ENCODE results near the gene NGFR.

DNA sequence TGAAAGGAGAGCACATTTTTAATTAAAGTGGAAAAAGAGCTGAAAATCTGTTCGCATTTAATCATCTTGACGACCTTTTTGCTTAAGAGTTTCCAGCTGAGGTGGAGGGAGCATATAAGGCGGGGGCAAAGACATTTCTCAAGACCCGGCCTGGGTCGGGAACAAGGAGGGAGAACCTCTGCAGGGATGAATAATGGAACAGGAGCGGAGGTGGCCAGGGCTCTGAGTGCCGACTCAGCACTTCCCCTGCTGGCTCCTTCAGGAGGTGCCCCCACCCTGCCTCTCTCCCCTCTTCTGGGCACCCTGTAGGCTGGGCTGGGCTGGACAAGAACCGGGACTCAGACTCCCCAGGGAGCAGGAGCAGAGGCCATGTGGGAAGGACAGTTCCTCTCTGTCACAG lies 7.9 kb upstream of the NGFR start:
- TF ChIP-seq, protein P1, sequence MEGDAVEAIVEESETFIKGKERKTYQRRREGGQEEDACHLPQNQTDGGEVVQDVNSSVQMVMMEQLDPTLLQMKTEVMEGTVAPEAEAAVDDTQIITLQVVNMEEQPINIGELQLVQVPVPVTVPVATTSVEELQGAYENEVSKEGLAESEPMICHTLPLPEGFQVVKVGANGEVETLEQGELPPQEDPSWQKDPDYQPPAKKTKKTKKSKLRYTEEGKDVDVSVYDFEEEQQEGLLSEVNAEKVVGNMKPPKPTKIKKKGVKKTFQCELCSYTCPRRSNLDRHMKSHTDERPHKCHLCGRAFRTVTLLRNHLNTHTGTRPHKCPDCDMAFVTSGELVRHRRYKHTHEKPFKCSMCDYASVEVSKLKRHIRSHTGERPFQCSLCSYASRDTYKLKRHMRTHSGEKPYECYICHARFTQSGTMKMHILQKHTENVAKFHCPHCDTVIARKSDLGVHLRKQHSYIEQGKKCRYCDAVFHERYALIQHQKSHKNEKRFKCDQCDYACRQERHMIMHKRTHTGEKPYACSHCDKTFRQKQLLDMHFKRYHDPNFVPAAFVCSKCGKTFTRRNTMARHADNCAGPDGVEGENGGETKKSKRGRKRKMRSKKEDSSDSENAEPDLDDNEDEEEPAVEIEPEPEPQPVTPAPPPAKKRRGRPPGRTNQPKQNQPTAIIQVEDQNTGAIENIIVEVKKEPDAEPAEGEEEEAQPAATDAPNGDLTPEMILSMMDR (conservative IDR thresholded peaks at IDR 0.05; ENCODE audit: low read length): no peak
- TF ChIP-seq EZH2phosphoT487 (IDR thresholded peaks at IDR 0.05; ENCODE audit: borderline replicate concordance, low read depth, low read length): no peak

Data from OCI-LY7 (cell line).